IMR-90 (cell line): Measurements from ENCODE around the gene NPAS2. TPM values are rescaled to one million over a fixed set of nuclear protein-coding genes. Genes with fewer than 3 reads are reported as not detected.

Experiments
- ATAC-seq: fragments of 200-7000 bp; cut with Tn5 transposase; 2 replicates; pipeline ENCODE4 v1.9.1; 2020; ENCODE audit warnings: low read depth, mild to moderate bottlenecking, moderate library complexity
- BruUV-seq: library from RNA; stranded (reverse); fragments of 400-500 nt; replicated peaks from 2 replicates; lab custom pipeline; 2021; lab: Mats Ljungman, UMichigan
- CTCF ChIA-PET: fragments of 300-600 bp; formaldehyde crosslinking; extraction: SDS; loops from one replicate; lab custom pipeline; 2021; ENCODE audit warnings: antibody characterized with exemption; lab: Yijun Ruan, JAX
- POLR2A ChIA-PET: fragments of 300-600 bp; sonication (Branson Sonifier 250); formaldehyde crosslinking; loops from one replicate; lab custom pipeline; 2022; ENCODE audit warnings: antibody characterized with exemption; ENCODE audit not compliant: unreplicated experiment; lab: Charles Lee
- DNase-seq: peaks from one replicate; pipeline ENCODE4 v3.0.0; 2013
- H2AFZ ChIP-seq: replicated peaks from 2 replicates; pipeline ENCODE3; 2013; ENCODE audit warnings: low read length, mild to moderate bottlenecking; ENCODE audit not compliant: poor library complexity
- H2AK5ac ChIP-seq: 2 replicates; pipeline ENCODE4 v1.6.1; 2013; ENCODE audit warnings: low read depth, low read length, inconsistent platforms
- H2AK9ac ChIP-seq: replicated peaks from 2 replicates; pipeline ENCODE3; 2013; ENCODE audit warnings: mild to moderate bottlenecking, low read depth, low read length, moderate library complexity; ENCODE audit not compliant: poor library complexity
- H2BK120ac ChIP-seq: 2 replicates; pipeline ENCODE4 v1.6.1; 2013; ENCODE audit warnings: low read depth, low read length, inconsistent platforms
- H2BK15ac ChIP-seq: 3 replicates; pipeline ENCODE4 v1.6.1; 2013; ENCODE audit warnings: low read depth, low read length, inconsistent platforms
- H2BK20ac ChIP-seq: 2 replicates; pipeline ENCODE4 v1.6.1; 2013; ENCODE audit warnings: low read depth, mild to moderate bottlenecking, inconsistent platforms, low read length, moderate library complexity
- H2BK5ac ChIP-seq: 2 replicates; pipeline ENCODE4 v1.6.1; 2013; ENCODE audit warnings: mild to moderate bottlenecking, low read depth, low read length, inconsistent platforms; ENCODE audit not compliant: poor library complexity, severe bottlenecking
- H3K14ac ChIP-seq: replicated peaks from 2 replicates; pipeline ENCODE4 v1.6.1; 2013; ENCODE audit warnings: low read depth, low read length, inconsistent platforms
- H3K18ac ChIP-seq: 2 replicates; pipeline ENCODE4 v1.6.1; 2013; ENCODE audit warnings: low read depth, low read length, control low read depth
- H3K23ac ChIP-seq: 2 replicates; pipeline ENCODE4 v1.6.1; 2013; ENCODE audit warnings: low read depth, low read length, inconsistent platforms
- H3K27ac ChIP-seq: 2 replicates; pipeline ENCODE4 v1.5.1; 2013; ENCODE audit warnings: mild to moderate bottlenecking, control low read depth, low read length; ENCODE audit not compliant: insufficient read depth
- H3K27me3 ChIP-seq: 2 replicates; pipeline ENCODE4 v1.6.1; 2013; ENCODE audit warnings: low read length; ENCODE audit not compliant: control insufficient read depth, insufficient read depth
- H3K36me3 ChIP-seq: 2 replicates; pipeline ENCODE4 v1.6.1; 2013; ENCODE audit warnings: low read length, mixed read lengths; ENCODE audit not compliant: control insufficient read depth, insufficient read depth
- H3K4ac ChIP-seq: 2 replicates; pipeline ENCODE4 v1.6.1; 2013; ENCODE audit warnings: low read depth, low read length, inconsistent platforms
- H3K4me1 ChIP-seq: 2 replicates; pipeline ENCODE4 v1.6.1; 2013; ENCODE audit warnings: low read length, mixed read lengths; ENCODE audit not compliant: control insufficient read depth, insufficient read depth
- H3K4me2 ChIP-seq: 2 replicates; pipeline ENCODE4 v1.6.1; 2013; ENCODE audit warnings: low read depth, mild to moderate bottlenecking, control low read depth, low read length, moderate library complexity
- H3K4me3 ChIP-seq: 2 replicates; pipeline ENCODE4 v1.5.1; 2013; ENCODE audit warnings: low read depth, mild to moderate bottlenecking, control low read depth, low read length, moderate library complexity; ENCODE audit not compliant: insufficient read depth
- H3K56ac ChIP-seq: 2 replicates; pipeline ENCODE4 v1.6.1; 2013; ENCODE audit warnings: low read length, inconsistent platforms; ENCODE audit not compliant: insufficient read depth; ENCODE audit errors: extremely low read depth
- H3K79me1 ChIP-seq, 2 experiments: 2 replicates each; pipeline ENCODE4 v1.6.1; 2013; ENCODE audit warnings: low read length in 2 of 2, inconsistent platforms in 1 of 2, low read depth in 1 of 2
- H3K9ac ChIP-seq: 2 replicates; pipeline ENCODE4 v1.6.1; 2013; ENCODE audit warnings: low read depth, low read length, control low read depth
- H3K9me1 ChIP-seq: 2 replicates; pipeline ENCODE4 v1.6.1; 2013; ENCODE audit warnings: low read length, inconsistent platforms; ENCODE audit not compliant: insufficient read depth
- H3K9me3 ChIP-seq: 2 replicates; pipeline ENCODE4 v1.6.1; 2013; ENCODE audit warnings: low read length; ENCODE audit not compliant: control insufficient read depth, insufficient read depth
- H4K20me1 ChIP-seq: 2 replicates; pipeline ENCODE4 v1.6.1; 2013; ENCODE audit warnings: low read length, inconsistent platforms; ENCODE audit not compliant: insufficient read depth
- H4K5ac ChIP-seq: 2 replicates; pipeline ENCODE4 v1.6.1; 2013; ENCODE audit warnings: mild to moderate bottlenecking, low read depth, low read length, control low read depth
- H4K8ac ChIP-seq, 2 experiments: 2 replicates each; pipeline ENCODE4 v1.6.1; 2013; ENCODE audit warnings: low read depth in 2 of 2, low read length in 2 of 2, control low read depth in 1 of 2, inconsistent platforms in 1 of 2
- H4K91ac ChIP-seq: 2 replicates; pipeline ENCODE4 v1.6.1; 2013; ENCODE audit warnings: low read depth, low read length, inconsistent platforms; ENCODE audit not compliant: insufficient read depth
- CEBPB ChIP-seq: IDR thresholded peaks from 2 replicates; pipeline ENCODE4 v1.6.1; 2012; ENCODE audit warnings: low read depth, low read length, improper control_type of control experiment
- ELK1 ChIP-seq: fragments of 150-350 bp; IDR thresholded peaks from 2 replicates; pipeline ENCODE4 v1.6.1; 2016; ENCODE audit warnings: low read depth, mild to moderate bottlenecking, low read length, moderate library complexity, borderline replicate concordance
- FOS ChIP-seq: fragments of 150-350 bp; IDR thresholded peaks from 2 replicates; pipeline ENCODE4 v1.6.1; 2016; ENCODE audit warnings: low read depth, low read length
- MXI1 ChIP-seq: IDR thresholded peaks from 2 replicates; pipeline ENCODE4 v1.6.1; 2012; ENCODE audit warnings: low read depth, mild to moderate bottlenecking, low read length, moderate library complexity, borderline replicate concordance
- RAD21 ChIP-seq: IDR thresholded peaks from 2 replicates; pipeline ENCODE4 v1.6.1; 2012; ENCODE audit warnings: low read length, improper control_type of control experiment
- RCOR1 ChIP-seq: IDR thresholded peaks from 2 replicates; pipeline ENCODE4 v1.6.1; 2012; ENCODE audit warnings: mild to moderate bottlenecking, low read length, improper control_type of control experiment; ENCODE audit not compliant: insufficient replicate concordance
- RFX5 ChIP-seq: IDR thresholded peaks from 2 replicates; pipeline ENCODE4 v1.8.0; 2012; ENCODE audit warnings: low read depth, mild to moderate bottlenecking, low read length, moderate library complexity
- SMC3 ChIP-seq: fragments of 150-350 bp; IDR thresholded peaks from 2 replicates; pipeline ENCODE4 v1.6.1; 2016; ENCODE audit warnings: low read depth, mild to moderate bottlenecking, antibody characterized with exemption, low read length, moderate library complexity
- USF2 ChIP-seq: fragments of 150-350 bp; IDR thresholded peaks from 2 replicates; pipeline ENCODE4 v1.6.1; 2017; ENCODE audit warnings: mild to moderate bottlenecking, antibody characterized with exemption, low read length, low read depth
- WGBS, 2 experiments: methylation state at CpG; one replicate each; pipeline versions ENCODE4 v1.1.5 to v1.1.7; 2013; ENCODE audit warnings: missing lambda C conversion rate in 2 of 2; ENCODE audit not compliant: insufficient read length in 1 of 2; ENCODE audit errors: extremely low coverage in 2 of 2; 5-methylcytosine and 5-hydroxymethylcytosine counted together
- dilution Hi-C: fragments of 300-500 bp; cut with HindIII; formaldehyde crosslinking; loops from one replicate; pipeline ENCODE4 v1.14.3; 2018; ENCODE audit warnings: low sequenced_read_pairs; ENCODE audit not compliant: unreplicated experiment
- in situ Hi-C: fragments of 300-500 bp; cut with MboI; formaldehyde crosslinking; loops from 3 replicates; pipeline ENCODE4 v1.14.3; 2019; ENCODE audit warnings: low sequenced_read_pairs, inconsistent platforms, mixed read lengths
- intact Hi-C: fragments of 100-400 bp; cut with micrococcal nuclease; formaldehyde crosslinking; loops from 2 replicates; pipeline ENCODE4 v1.10.0; 2022
- polyA plus RNA-seq, 3 experiments: library from polyadenylated mRNA; depleted of rRNA; stranded (reverse); fragments of >200 nt; gene quantifications; 2 replicates each; pipeline ENCODE4 v1.2.3, GENCODE V29; 2012; ENCODE audit warnings: low replicate concordance in 1 of 3
- total RNA-seq: library from RNA; depleted of rRNA; stranded (reverse); fragments of >200 nt; gene quantifications from 2 replicates; pipeline ENCODE4 v1.2.3, GENCODE V29; 2012

Gene NPAS2
- total and polyA plus RNA-seq, 2 of the 4 experiments (the other 2 are of a cell fraction): 5.2 to 14.8 TPM

- Histone ChIP-seq H2BK20ac (no peak overlapping the region), H3K9me1 (peaks cover 6% of the 10 kb centered on the region; the same call in 1 of the 2 replicates), H2BK15ac (no peak overlapping the region), H3K27me3 (no peaks in the 10 kb centered on the region), H3K4me3 (no peak overlapping the region), H4K20me1 (peaks cover 14% of the 10 kb centered on the region; the same call in 1 of the 2 replicates), H2AFZ (no peak overlapping the region), H2BK120ac (no peak overlapping the region), H3K4me1 (peaks cover 3% of the 10 kb centered on the region; the same call in 1 of the 2 replicates), H3K4ac (no peak overlapping the region), H2AK9ac (no peak overlapping the region), H3K9me3 (no peaks in the 10 kb centered on the region), H3K36me3 (no peaks in the 10 kb centered on the region), H3K27ac (no peak overlapping the region), H2BK5ac (no peak overlapping the region), H3K56ac (no peak overlapping the region), H3K9ac (no peak overlapping the region), H4K5ac (no peak overlapping the region), H3K14ac (no peak overlapping the region), H2AK5ac (no peak overlapping the region), H4K8ac (no peak overlapping the region), H3K4me2 (no peak overlapping the region), H3K18ac (no peak overlapping the region), H3K23ac (no peak overlapping the region), H3K79me1 (peaks cover 38 to 47% of the 10 kb centered on the region in 2 experiments), H4K91ac (no peak overlapping the region)
- DNase-seq: no peak
- WGBS, 2 experiments: 60% methylated on average over 1 of the region's 9 CpGs; no CpG with 5 or more reads in 1 of the 2 experiments
- in situ Hi-C loops: no loop called here
- ChIA-PET POLR2A (no interaction called here), CTCF (no interaction called here)
- intact Hi-C loops: no loop called here
- no TSS peak for BruUV-seq
- no peak for ATAC-seq
- dilution Hi-C loops: no loop called here
- TF ChIP-seq RAD21 (no peak), CEBPB (no peak), ELK1 (no peak), USF2 (no peak), RCOR1 (no peak), FOS (no peak), MXI1 (no peak), RFX5 (no peak), SMC3 (no peak)
Measured at GRCh38 chr2:100842241-100842922, 22.4 kb downstream of the NPAS2 start.
